Suprapubic skin (tissue), 4 donors: ENCODE results near the gene HNRNPC. TPM values are rescaled to one million over a fixed set of nuclear protein-coding genes. Genes with fewer than 3 reads are reported as not detected.

ENCODE experiments used
- DNase-seq, 2 donors: peaks; one replicate each; pipeline ENCODE4 v3.0.0-alpha.2; 2019; ENCODE audit warnings: low spot score in 2 of 2
- H3K27ac ChIP-seq: fragments of 200-600 bp; sonication (generic); one replicate; pipeline ENCODE4 v1.5.1; 2019
- H3K27me3 ChIP-seq: fragments of 200-600 bp; sonication (generic); one replicate; pipeline ENCODE4 v1.5.1; 2019
- H3K36me3 ChIP-seq: fragments of 200-600 bp; sonication (generic); one replicate; pipeline ENCODE4 v1.5.1; 2019
- H3K4me1 ChIP-seq: fragments of 200-600 bp; sonication (generic); one replicate; pipeline ENCODE4 v1.5.1; 2019
- H3K4me3 ChIP-seq: fragments of 200-600 bp; sonication (generic); one replicate; pipeline ENCODE4 v1.5.1; 2019; ENCODE audit warnings: mild to moderate bottlenecking
- H3K9me3 ChIP-seq: fragments of 200-600 bp; sonication (generic); one replicate; pipeline ENCODE4 v1.5.1; 2019
- CTCF ChIP-seq, 2 donors: fragments of 200-600 bp in 1 of 2; fragments of 450-650 bp in 1 of 2; sonication (generic) in 1 of 2; IDR thresholded peaks; one replicate each; pipeline ENCODE4 v1.5.1; 2016 to 2019; ENCODE audit warnings: antibody characterized with exemption in 2 of 2, mild to moderate bottlenecking in 1 of 2, moderate library complexity in 1 of 2
- EP300 ChIP-seq: sonication (generic); formaldehyde crosslinking; IDR thresholded peaks from one replicate; pipeline ENCODE4 v1.6.1; 2017; ENCODE audit warnings: antibody characterized with exemption
- POLR2A ChIP-seq, 2 donors: fragments of 450-650 bp; IDR thresholded peaks; one replicate each; pipeline ENCODE4 v1.6.1; 2017; ENCODE audit warnings: antibody characterized with exemption in 2 of 2, mild to moderate bottlenecking in 2 of 2, moderate library complexity in 2 of 2
- POLR2AphosphoS5 ChIP-seq, 3 donors: sonication (generic); formaldehyde crosslinking; IDR thresholded peaks; one replicate each; pipeline ENCODE4 v1.6.1; 2017; ENCODE audit warnings: antibody characterized with exemption in 3 of 3
- WGBS: methylation state at CpG from one replicate; pipeline ENCODE4 v1.1.5; 2018; 5-methylcytosine and 5-hydroxymethylcytosine counted together
- total RNA-seq, 4 donors: library from RNA; depleted of rRNA; stranded (reverse); fragments of >200 nt; gene quantifications; one replicate each; pipeline ENCODE4 v1.1.0, GENCODE V29; 2016

HNRNPC gene
- total RNA-seq, 4 donors from 2014 or later: 355 to 512 (median 409) TPM

- H3K36me3 ChIP-seq: no peaks in the 10 kb centered on the region
- no peak overlapping the region for H3K27ac ChIP-seq
- DNase-seq: peak; percentile 68 to 84
- no peak for TF ChIP-seq POLR2A (IDR thresholded peaks at IDR 0.05)
- TF ChIP-seq EP300: no peak
- no peak for TF ChIP-seq POLR2AphosphoS5 (IDR thresholded peaks at IDR 0.05)
- TF ChIP-seq CTCF (IDR thresholded peaks at IDR 0.05): no peak
- H3K27me3 ChIP-seq: no peaks in the 10 kb centered on the region
- 4% methylated on average over 3 of the region's 19 CpGs for WGBS
- no peaks in the 10 kb centered on the region for H3K9me3 ChIP-seq
- peaks cover 9% of the 10 kb centered on the region for H3K4me1 ChIP-seq
- H3K4me3 ChIP-seq: peak overlapping the region; percentile 44
These were observed 77.3 kb downstream of the HNRNPC start for GRCh38 chr14:21191809-21192446.

- Histone ChIP-seq H3K36me3 (no peaks in the 10 kb centered on the region), H3K4me1 (peaks cover 9% of the 10 kb centered on the region), H3K27me3 (no peaks in the 10 kb centered on the region), H3K9me3 (no peaks in the 10 kb centered on the region), H3K27ac (no peak overlapping the region), H3K4me3 (peak overlapping the region; percentile 44)
- 87% methylated on average over 7 of the region's 7 CpGs for WGBS
- DNase-seq: no peak
- TF ChIP-seq CTCF (IDR thresholded peaks at IDR 0.05): no peak
- no peak for TF ChIP-seq EP300
- TF ChIP-seq POLR2AphosphoS5 (IDR thresholded peaks at IDR 0.05): no peak
- no peak for TF ChIP-seq POLR2A (IDR thresholded peaks at IDR 0.05)
These were observed 77.9 kb downstream of the HNRNPC start for GRCh38 chr14:21191261-21191808.

GRCh38 chr14:21185491-21185890, 83.8 kb downstream of the HNRNPC start:
- Histone ChIP-seq H3K9me3 (no peaks in the 10 kb centered on the region), H3K27ac (peak overlapping the region; percentile 4), H3K27me3 (no peaks in the 10 kb centered on the region), H3K36me3 (no peaks in the 10 kb centered on the region), H3K4me1 (no peaks in the 10 kb centered on the region), H3K4me3 (no peak overlapping the region)
- DNase-seq: no peak
- no peak for TF ChIP-seq POLR2A (IDR thresholded peaks at IDR 0.05)
- no peak for TF ChIP-seq CTCF (IDR thresholded peaks at IDR 0.05)
- TF ChIP-seq POLR2AphosphoS5 (IDR thresholded peaks at IDR 0.05): no peak
- TF ChIP-seq EP300: no peak
- WGBS: 56% methylated on average over 5 of the region's 5 CpGs

- H3K27ac ChIP-seq: no peak overlapping the region
- H3K27me3 ChIP-seq: no peaks in the 10 kb centered on the region
- 33% methylated on average over 1 of the region's 1 CpG for WGBS
- H3K36me3 ChIP-seq: no peaks in the 10 kb centered on the region
- H3K9me3 ChIP-seq: no peaks in the 10 kb centered on the region
- DNase-seq: no peak
- no peaks in the 10 kb centered on the region for H3K4me1 ChIP-seq
- no peak for TF ChIP-seq EP300
- no peak for TF ChIP-seq POLR2A (IDR thresholded peaks at IDR 0.05)
- no peak for TF ChIP-seq POLR2AphosphoS5 (IDR thresholded peaks at IDR 0.05)
- no peak for TF ChIP-seq CTCF (IDR thresholded peaks at IDR 0.05)
- H3K4me3 ChIP-seq: no peak overlapping the region
These were observed 85.0 kb downstream of the HNRNPC start for GRCh38 chr14:21184254-21184653.

- TF ChIP-seq POLR2A (IDR thresholded peaks at IDR 0.05) (no peak), CTCF (IDR thresholded peaks at IDR 0.05) (no peak), POLR2AphosphoS5 (IDR thresholded peaks at IDR 0.05) (no peak), EP300 (no peak)
- Histone ChIP-seq H3K4me1 (no peaks in the 10 kb centered on the region), H3K4me3 (no peak overlapping the region), H3K36me3 (no peaks in the 10 kb centered on the region), H3K27me3 (no peaks in the 10 kb centered on the region), H3K9me3 (peaks cover 2% of the 10 kb centered on the region), H3K27ac (no peak overlapping the region)
- DNase-seq: no peak
- 50% methylated on average over 2 of the region's 2 CpGs for WGBS
These were observed 87.1 kb downstream of the HNRNPC start for GRCh38 chr14:21182166-21182565.
